Measurements from ENCODE around the gene ITGAV.

Gene ITGAV

GRCh38 chr2:186603286-186603685 lies 13.4 kb downstream of the ITGAV start (continued):
- TF ChIP-seq ZNF266 (tag by site-specific recombination; IDR thresholded peaks at IDR 0.05; ENCODE audit: low read depth), result no peak

- Histone ChIP-seq H3K27ac (ENCODE audit: extremely low read depth, low read depth, low read length) (no peak overlapping the region), H3K36me3 (ENCODE audit: control insufficient read depth in 2 of 2, insufficient read depth in 1 of 2, low read length in 2 of 2) (peaks cover 0 to 6% of the 10 kb centered on the region in 2 experiments; a peak in 2 of 3 replicates), H3K4me1 (ENCODE audit: control insufficient read depth, insufficient read depth, low read length) (0 out of 2 replicates have a peak, but pooled peaks cover 5% of the 10 kb centered on the region), H3K9me3 (ENCODE audit: control insufficient read depth, insufficient read depth, low read depth, low read length) (no peaks in the 10 kb centered on the region), H3K4me3 (ENCODE audit: low read depth, low read length) (no peak overlapping the region)
- ChIA-PET CTCF (interaction anchor here (0.6 to 0.7 kb wide), 2 partner anchors 36 to 46 kb away, joined by 3 to 6 read pairs; no protein-coding TSS in a partner anchor), POLR2A (no interaction called here)
- TF ChIP-seq ZNF366 (tag by site-specific recombination; conservative IDR thresholded peaks at IDR 0.05), result 0 out of 2 replicates have a peak, but pooled peaks have one; percentile 16
- TF ChIP-seq OSR2 (tag by site-specific recombination; IDR thresholded peaks at IDR 0.05), result 0 out of 2 replicates have a peak, but pooled peaks have one; percentile 31
- TF ChIP-seq ZNF791 (tag by site-specific recombination; IDR thresholded peaks at IDR 0.05), result no peak
- TF ChIP-seq REST (tag by site-specific recombination; IDR thresholded peaks at IDR 0.05), result no peak
- no peak for TF ChIP-seq ELK4 (IDR thresholded peaks at IDR 0.05; ENCODE audit: borderline replicate concordance, low read depth, low read length)
- TF ChIP-seq TSHZ1 (tag by site-specific recombination; IDR thresholded peaks at IDR 0.05; ENCODE audit: borderline replicate concordance), result no peak
- TF ChIP-seq ZNF248 (tag by site-specific recombination; IDR thresholded peaks at IDR 0.05), result no peak
- no peak for TF ChIP-seq ZNF664 (tag by site-specific recombination; IDR thresholded peaks at IDR 0.05)
- TF ChIP-seq ZNF350 (tag by site-specific recombination; IDR thresholded peaks at IDR 0.05), result no peak
- no peak for TF ChIP-seq ZNF175 (tag by site-specific recombination; IDR thresholded peaks at IDR 0.05)
- TF ChIP-seq ZNF701 (tag by site-specific recombination; IDR thresholded peaks at IDR 0.05), result peak; percentile 67; the same call in 1 of the 2 replicates
- no peak for TF ChIP-seq ZNF707 (tag by site-specific recombination; IDR thresholded peaks at IDR 0.05)
Observed at GRCh38 chr2:186605041-186605440, 15.2 kb downstream of the ITGAV start.

- ChIA-PET CTCF (interaction anchor here (0.7 to 1.6 kb wide), 3 partner anchors 9 to 66 kb away, joined by 3 read pairs; no protein-coding TSS in a partner anchor), POLR2A (interaction anchor here (1.2 kb wide), 1 partner anchor 18 kb away, joined by 4 read pairs; the partner anchor contains the start of gene ITGAV)
- no peak overlapping the region for H3K4me3 ChIP-seq (ENCODE audit: low read depth, low read length)
- H3K27ac ChIP-seq (ENCODE audit: extremely low read depth, low read depth, low read length), result no peak overlapping the region
- peaks cover 0 to 6% of the 10 kb centered on the region in 2 experiments; a peak in 2 of 3 replicates for H3K36me3 ChIP-seq (ENCODE audit: control insufficient read depth in 2 of 2, insufficient read depth in 1 of 2, low read length in 2 of 2)
- TF ChIP-seq CTCF (tag by site-specific recombination; IDR thresholded peaks at IDR 0.05) (no peak), ZNF223 (tag by site-specific recombination; IDR thresholded peaks at IDR 0.05) (no peak), ZNF341 (tag by site-specific recombination; IDR thresholded peaks at IDR 0.05; ENCODE audit: low read depth) (no peak), ZNF521 (tag by site-specific recombination; IDR thresholded peaks at IDR 0.05) (no peak), ZBTB20 (tag by site-specific recombination; IDR thresholded peaks at IDR 0.05) (no peak), ZNF610 (tag by site-specific recombination; IDR thresholded peaks at IDR 0.05; ENCODE audit: borderline replicate concordance) (no peak), YY1 (tag by site-specific recombination; IDR thresholded peaks at IDR 0.05) (no peak)
- 0 out of 2 replicates have a peak, but pooled peaks cover 5% of the 10 kb centered on the region for H3K4me1 ChIP-seq (ENCODE audit: control insufficient read depth, insufficient read depth, low read length)
- H3K9me3 ChIP-seq (ENCODE audit: control insufficient read depth, insufficient read depth, low read depth, low read length), result no peaks in the 10 kb centered on the region
Observed at GRCh38 chr2:186607660-186608324, 17.9 kb downstream of the ITGAV start.

Data from HEK293 (cell line).